Measurements from ENCODE around the gene CHMP6.
"Not testable (repeated sequence)": the region's sequence is repeated elsewhere in the genome, so short reads cannot be mapped to it uniquely, and the experiment has no call there.

- not testable (repeated sequence) for TF ChIP-seq CTCF (IDR thresholded peaks at IDR 0.05; ENCODE audit: low read depth, low read length); POLR2A (IDR thresholded peaks at IDR 0.05; ENCODE audit: extremely low read depth, insufficient read length); MYC (IDR thresholded peaks at IDR 0.05; ENCODE audit: low read depth, low read length); MAX (IDR thresholded peaks at IDR 0.05; ENCODE audit: low read depth, low read length)
Measured at GRCh38 chr17:81030312-81030711, 38.7 kb downstream of the CHMP6 start.

All from NB4 (cell line).